Brain microvascular endothelial cell (primary cell): ENCODE data around the gene EPHB2.

Experiments used
- DNase-seq: peaks from one replicate; pipeline ENCODE4 v3.0.0-alpha.2; 2020
- H3K27ac ChIP-seq: fragments of 250-450 bp; sonication (Bioruptor Pico); 2 replicates; pipeline ENCODE4 v1.5.1; 2020; ENCODE audit warnings: mild to moderate bottlenecking, moderate library complexity
- H3K27me3 ChIP-seq: fragments of 250-450 bp; sonication (Bioruptor Pico); replicated peaks from 2 replicates; pipeline ENCODE4 v1.5.1; 2020; ENCODE audit warnings: mild to moderate bottlenecking
- H3K36me3 ChIP-seq: fragments of 250-450 bp; sonication (Bioruptor Pico); replicated peaks from 2 replicates; pipeline ENCODE4 v1.5.1; 2020; ENCODE audit warnings: mild to moderate bottlenecking
- H3K4me3 ChIP-seq: 2 replicates; pipeline ENCODE4 v1.5.1; 2011; ENCODE audit warnings: low read depth, mild to moderate bottlenecking, control low read depth, low read length, moderate library complexity
- in situ Hi-C: cut with HindIII; loops from 2 replicates; pipeline ENCODE4 v1.10.0; 2017; ENCODE audit warnings: low sequenced_read_pairs, low pct_ligation_motif_present
- TF ChIP-seq, protein P1 (sequence below): IDR thresholded peaks from 2 replicates; pipeline ENCODE4 v1.5.1; 2011; ENCODE audit warnings: low read depth, mild to moderate bottlenecking, moderate library complexity, low read length, control low read depth, inconsistent platforms; ENCODE audit errors: missing control alignments

Gene EPHB2

DNA sequence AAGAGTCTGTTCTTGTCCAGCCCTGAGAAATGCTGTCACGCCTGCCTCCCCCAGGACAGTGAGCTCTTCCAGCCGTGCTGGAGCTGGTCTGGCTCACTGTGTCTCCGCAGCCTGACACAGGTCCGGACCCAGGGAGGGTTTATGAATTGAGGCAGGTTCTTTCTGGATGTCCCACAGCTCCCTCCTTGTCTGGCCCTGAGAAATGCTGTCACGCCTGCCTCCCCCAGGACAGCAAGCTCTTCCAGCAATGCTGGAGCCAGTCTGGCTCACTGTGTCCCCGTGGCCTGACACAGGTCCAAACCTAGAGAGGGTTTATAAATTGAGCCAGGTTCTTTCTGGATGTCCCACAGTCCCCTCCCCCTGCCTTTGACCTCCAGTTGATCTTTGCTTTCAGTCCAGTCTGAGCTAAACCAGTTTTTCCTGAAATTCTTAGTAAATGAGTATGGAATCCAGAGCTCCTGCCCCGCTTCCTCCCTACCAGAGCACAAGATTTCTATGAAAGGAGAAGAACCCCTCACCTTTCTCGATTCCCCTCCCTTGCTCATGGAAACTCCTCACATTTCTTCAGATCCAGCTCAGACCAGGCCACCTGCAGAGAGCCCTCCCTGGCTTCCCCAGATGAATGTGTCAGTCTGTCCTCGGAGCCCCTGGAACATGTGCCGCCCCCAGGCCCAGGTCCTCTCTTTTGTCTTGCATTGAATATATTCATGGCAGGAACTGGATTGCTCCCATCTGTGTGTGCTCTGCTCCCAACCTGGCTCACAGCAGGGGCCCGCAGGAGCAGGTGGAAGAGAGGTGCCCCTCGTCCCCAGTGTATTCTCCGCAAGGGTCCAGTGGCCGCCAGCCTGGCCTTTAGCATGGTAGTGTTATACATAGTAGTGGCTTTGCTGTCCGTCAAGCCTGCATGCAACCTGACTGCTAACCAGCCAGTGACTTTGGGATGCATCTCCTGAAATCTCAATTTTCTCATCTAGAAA is 116.3 kb downstream of the EPHB2 start:
- no peaks in the 10 kb centered on the region for H3K27me3 ChIP-seq
- H3K27ac ChIP-seq, result no peak overlapping the region
- no peak for DNase-seq
- H3K4me3 ChIP-seq, result no peak overlapping the region
- in situ Hi-C loops, result no loop called here
- no peaks in the 10 kb centered on the region for H3K36me3 ChIP-seq
- TF ChIP-seq, protein P1, sequence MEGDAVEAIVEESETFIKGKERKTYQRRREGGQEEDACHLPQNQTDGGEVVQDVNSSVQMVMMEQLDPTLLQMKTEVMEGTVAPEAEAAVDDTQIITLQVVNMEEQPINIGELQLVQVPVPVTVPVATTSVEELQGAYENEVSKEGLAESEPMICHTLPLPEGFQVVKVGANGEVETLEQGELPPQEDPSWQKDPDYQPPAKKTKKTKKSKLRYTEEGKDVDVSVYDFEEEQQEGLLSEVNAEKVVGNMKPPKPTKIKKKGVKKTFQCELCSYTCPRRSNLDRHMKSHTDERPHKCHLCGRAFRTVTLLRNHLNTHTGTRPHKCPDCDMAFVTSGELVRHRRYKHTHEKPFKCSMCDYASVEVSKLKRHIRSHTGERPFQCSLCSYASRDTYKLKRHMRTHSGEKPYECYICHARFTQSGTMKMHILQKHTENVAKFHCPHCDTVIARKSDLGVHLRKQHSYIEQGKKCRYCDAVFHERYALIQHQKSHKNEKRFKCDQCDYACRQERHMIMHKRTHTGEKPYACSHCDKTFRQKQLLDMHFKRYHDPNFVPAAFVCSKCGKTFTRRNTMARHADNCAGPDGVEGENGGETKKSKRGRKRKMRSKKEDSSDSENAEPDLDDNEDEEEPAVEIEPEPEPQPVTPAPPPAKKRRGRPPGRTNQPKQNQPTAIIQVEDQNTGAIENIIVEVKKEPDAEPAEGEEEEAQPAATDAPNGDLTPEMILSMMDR, result no peak

DNA sequence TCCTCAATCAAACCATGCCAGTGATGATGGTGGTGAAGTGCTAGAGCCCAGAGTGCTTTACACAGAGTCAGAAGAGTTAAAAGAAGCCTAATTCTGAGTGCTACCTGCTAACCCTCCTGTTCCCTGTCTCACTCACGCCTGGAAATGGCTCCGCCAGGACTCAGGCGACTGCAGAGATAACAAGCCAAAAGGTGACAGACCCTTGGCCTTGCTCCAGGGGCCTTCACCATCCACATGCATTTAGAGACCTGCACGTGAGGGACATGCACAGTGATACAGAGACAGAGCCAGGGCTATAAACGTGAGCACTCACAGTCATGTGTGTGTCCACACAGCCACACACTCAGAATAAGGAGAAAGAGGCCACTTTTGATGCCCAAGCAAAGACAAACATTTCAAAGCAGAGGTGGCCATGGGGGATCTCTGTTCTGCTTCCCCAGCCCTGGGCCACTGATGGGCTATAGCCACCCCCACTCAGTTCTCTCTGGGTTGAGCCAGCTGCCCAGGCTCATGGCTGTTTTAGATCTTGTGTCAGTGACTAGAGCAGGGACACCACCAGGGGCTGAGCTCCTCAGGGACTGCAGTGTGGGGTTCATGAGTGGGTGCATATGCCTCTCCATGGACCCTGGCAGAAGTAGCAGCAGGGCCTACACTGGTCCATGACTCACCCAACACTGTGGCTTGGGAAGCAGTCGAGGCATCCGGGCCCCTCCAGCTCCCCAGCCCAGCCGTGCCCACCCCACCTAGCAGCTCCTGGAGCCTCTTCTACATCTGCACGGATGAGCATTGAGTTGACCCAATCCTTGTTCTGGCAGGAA is 117.2 kb downstream of the EPHB2 start:
- DNase-seq, result no peak
- no peak overlapping the region for H3K4me3 ChIP-seq
- TF ChIP-seq, protein P1, result no peak
- no peaks in the 10 kb centered on the region for H3K27me3 ChIP-seq
- H3K36me3 ChIP-seq, result no peaks in the 10 kb centered on the region
- no peak overlapping the region for H3K27ac ChIP-seq
- in situ Hi-C loops, result no loop called here

DNA sequence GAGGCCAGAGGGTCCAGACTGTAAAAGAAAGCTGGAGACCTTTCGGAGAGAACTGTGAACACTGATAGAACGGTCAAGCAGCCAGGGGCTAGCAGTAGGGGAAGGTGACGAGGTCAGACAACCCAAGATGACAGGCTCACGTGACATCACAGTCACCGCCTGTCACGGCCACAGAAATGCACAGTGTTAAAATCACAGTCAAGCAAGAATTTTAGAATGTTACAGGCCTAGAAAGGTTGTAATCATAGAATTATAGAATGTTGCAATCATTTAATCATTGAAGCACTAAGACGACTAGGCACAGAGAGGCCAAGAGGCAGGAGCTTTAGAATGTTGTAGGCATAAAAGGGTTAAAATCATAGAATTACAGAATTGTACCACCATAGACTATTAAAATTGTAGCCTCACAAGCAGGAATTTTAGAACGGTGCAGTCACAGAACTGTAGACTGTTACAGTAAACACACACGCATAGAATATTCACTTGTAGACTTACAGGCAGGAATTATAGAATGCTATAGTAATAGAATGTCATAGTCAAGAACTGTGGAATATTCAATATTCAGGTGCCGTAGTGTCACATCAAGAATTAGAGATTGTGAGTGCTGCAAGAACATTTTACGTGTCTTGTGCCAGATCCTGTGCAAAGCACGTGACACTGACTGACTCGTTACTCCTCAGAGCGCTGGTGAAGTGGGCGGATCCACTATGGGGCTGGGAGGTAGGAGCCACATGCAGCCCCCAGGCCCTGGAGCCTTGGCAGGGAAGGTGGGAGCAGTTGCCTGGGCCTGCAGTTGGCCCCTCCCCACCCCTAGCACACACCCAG is 118.1 kb downstream of the EPHB2 start:
- TF ChIP-seq, protein P1, result no peak
- Histone ChIP-seq H3K27ac (no peak overlapping the region), H3K4me3 (no peak overlapping the region), H3K27me3 (no peaks in the 10 kb centered on the region), H3K36me3 (no peaks in the 10 kb centered on the region)
- no peak for DNase-seq
- in situ Hi-C loops, result no loop called here

DNA sequence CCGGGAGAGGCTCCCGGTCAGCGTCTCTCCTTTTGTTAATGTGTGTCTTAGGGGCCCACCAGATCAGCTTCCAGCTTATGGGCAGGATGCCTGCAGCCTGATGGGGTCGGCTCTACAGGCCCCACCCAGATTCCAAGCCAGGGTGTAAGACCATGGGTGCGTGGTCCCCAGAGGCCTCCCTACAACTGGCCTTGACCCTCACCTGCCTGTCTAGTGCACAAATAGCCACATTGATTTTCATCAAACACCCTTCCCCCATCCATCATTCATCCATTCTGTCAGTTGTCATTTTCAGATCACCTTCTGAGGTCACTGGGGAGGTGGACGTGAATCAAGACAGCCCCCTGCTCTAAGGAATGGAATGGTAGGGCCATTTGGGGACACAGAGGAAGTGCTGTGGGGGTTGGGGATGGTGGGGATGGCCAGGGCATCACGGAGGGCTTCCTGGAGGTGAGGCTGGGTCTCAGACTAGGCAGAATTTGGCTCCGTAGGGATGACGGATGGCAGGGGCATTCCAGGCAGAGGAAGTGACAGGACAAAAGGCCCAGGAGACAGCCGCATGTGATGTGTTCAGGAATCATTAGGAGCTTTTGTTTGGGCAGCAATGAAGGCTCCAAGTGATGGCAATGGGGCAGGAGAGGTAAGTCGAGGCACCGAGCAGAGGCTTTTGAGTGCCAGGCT is 118.8 kb downstream of the EPHB2 start:
- no peak for DNase-seq
- no peaks in the 10 kb centered on the region for H3K36me3 ChIP-seq
- TF ChIP-seq, protein P1, result no peak
- in situ Hi-C loops, result no loop called here
- H3K27me3 ChIP-seq, result no peaks in the 10 kb centered on the region
- H3K27ac ChIP-seq, result no peak overlapping the region
- H3K4me3 ChIP-seq, result no peak overlapping the region

DNA sequence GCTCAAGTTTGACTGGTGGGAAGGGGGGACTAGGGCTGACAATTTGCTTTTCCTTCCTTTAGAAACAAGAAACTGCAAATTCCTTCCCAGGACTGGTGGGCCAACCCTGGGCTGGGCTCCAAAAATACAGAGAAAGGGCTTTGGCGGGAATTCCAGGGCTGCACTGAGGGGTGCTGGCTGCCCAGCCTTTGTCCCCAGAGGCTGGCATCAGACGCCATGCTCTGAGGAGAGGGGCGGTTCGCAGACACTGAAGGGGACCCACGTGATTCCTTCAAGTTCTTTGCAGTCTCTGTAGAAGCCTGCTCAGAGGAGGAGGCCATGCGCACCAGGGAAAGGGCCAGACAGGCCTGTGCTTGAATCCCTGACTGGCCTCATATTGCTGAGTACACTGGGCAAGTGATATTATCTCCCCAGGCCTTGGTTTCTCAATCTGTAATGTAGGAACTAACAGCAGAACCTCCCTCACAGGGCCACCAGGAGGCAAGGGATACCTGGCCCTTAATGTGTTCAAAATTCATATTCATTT is 119.5 kb downstream of the EPHB2 start:
- DNase-seq, result no peak
- TF ChIP-seq, protein P1, result peak; percentile 30
- in situ Hi-C loops, result no loop called here
- Histone ChIP-seq H3K27ac (no peak overlapping the region), H3K36me3 (no peaks in the 10 kb centered on the region), H3K4me3 (no peak overlapping the region), H3K27me3 (no peaks in the 10 kb centered on the region)
